IPS-NIHi7 (cell line): ENCODE data around the gene B4GALT2.

ENCODE experiments used
- DNase-seq: peaks from one replicate; pipeline ENCODE4 v3.0.0; 2012; ENCODE audit warnings: mixed read lengths; ENCODE audit errors: extremely low spot score

Gene B4GALT2

DNA sequence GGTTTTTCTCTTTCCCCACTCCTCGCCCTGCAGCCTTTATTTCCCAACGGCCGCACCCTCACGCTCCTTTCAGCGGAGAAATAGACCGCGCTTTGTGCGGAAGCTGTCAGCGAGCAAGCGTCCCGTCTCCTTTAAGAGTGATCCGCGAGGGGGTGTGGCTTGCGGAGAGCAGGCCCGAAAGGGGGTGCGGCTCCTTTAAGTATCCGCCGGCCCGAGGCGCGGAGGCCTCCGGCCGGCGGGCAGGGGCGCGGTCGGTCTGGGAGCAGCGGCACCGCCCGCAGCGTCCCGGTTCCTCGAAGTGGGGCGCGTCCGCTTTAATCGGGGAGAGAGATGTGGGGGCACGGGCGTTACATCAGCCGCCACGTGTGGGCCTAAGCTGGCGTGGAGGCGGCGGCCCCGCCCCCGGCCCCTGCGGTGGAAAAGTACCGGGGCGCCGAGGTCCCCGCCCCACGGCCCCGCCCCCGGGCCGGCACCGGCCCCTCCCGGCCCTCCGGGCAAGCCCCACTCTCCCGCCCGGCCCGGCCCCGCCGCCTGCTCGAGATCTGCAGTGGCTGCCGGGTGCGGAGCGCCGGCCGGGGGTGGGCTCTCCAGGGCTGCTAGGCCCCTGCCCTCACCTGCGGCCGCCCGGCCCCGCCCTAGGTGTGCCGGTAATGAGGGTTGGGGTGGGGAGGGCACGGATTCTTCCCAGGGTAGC lies 51.0 kb downstream of the B4GALT2 start:
- DNase-seq: peak; percentile 94

DNA sequence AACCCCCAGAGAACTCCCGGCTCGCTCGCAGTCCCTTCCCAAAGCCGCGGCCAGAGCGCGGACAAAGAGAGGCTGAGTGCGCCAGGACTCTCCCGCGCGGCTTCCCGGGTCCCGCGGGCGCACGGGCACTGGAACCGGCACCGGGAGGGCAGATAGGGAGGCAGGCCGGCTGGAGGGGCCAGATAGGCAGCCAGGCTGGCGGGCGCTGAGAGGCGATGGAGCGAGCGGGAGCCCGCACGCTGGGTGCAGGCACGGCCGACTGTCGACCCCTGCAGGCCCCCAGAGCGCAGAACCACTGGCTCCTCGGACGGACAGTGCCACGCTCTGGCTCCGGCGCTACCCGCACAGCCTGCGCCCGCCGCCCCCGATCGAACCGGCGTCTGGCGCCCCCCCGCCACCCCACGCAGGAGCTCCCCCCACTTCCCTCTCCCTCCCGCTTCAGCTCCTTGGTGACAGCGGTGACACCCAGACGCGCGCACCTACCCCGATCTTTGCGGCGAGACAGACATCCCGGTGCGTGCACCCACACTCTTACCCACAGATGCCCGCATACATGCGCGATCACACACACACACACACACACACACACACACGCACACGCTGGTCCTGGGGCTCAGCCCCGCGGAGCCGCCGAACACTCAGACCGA lies 51.7 kb downstream of the B4GALT2 start:
- peak; percentile 61 for DNase-seq

DNA sequence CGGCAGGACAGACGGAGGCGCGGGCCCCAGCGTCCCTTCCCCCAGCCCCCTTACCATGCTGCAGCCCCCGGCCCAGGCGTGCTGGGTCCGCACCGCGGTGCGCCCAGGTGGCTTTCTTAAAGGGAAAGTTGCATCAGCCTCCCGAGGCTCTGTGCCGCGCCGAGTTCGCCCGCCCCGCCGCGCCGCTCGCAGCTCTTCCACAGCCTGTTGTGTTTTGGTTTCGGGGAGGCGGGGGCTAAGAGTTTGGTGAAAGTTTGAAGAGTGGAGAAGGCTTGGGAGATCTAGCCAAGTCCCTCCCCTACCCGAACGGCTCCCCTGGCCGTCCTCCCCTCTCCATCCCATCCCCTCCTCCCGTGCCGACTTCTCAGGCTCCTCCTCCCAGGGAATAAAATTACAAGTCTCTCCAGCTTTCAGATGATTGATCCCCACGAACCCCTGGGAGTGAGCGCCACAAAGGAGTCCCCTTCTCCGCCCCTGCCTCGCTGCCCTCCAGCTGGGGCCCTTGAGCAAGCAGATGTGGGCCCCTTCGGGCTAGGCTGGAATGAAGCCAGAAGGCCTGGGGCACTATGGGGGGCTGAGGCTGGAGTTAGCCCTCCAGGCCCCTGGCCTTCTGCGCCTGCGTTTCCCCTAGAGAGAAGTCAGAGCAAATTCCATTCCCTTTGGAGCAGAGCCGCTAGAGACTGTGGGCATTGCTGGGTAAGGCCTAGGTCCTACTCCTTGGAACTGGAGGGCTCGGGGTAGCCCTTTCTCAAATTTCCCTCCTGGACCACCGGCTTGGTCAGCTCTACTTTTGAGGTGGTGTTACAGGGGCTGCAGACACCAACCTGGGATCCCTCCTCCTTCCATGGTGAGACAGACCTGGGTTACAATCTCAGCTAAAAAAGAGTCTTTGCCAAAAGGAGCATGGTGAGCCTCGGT lies 52.5 kb downstream of the B4GALT2 start, which contains the start of gene SLC6A9:
SLC6A9 (minus strand) TSS at position 211 of the 918 bp plus-strand sequence. CDS start 7,185 bp downstream, outside the sequence.
- peak; percentile 69 for DNase-seq

DNA sequence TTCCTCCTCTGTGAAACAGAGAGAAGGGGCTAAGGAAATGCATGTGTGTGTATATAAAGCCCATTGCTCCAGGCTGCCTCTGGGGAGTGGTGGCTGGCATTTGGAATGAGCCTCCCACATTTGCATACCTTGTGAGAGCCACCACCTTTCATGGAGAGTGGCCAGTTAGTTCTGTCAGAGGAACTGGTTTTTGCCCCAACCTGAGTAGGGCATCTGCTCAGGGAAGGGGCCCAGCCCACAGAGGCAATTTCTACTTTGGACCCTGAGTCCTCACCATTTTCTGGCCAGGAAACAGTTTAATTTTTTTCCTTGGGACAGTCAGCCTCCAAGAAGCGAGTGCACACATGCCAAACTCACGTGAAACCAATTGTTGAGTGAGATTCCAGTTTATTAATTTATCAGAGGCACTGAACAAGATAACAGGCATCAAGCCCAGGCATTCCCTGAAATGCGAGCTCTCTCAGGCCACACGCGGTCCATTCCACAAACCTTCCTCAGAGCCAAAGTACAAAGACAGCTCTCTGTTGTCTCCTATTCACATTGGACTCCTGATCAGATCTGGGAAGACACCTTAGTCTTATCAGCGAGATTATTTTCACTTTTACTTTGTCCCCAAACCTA lies 53.3 kb downstream of the B4GALT2 start:
- no peak for DNase-seq

DNA sequence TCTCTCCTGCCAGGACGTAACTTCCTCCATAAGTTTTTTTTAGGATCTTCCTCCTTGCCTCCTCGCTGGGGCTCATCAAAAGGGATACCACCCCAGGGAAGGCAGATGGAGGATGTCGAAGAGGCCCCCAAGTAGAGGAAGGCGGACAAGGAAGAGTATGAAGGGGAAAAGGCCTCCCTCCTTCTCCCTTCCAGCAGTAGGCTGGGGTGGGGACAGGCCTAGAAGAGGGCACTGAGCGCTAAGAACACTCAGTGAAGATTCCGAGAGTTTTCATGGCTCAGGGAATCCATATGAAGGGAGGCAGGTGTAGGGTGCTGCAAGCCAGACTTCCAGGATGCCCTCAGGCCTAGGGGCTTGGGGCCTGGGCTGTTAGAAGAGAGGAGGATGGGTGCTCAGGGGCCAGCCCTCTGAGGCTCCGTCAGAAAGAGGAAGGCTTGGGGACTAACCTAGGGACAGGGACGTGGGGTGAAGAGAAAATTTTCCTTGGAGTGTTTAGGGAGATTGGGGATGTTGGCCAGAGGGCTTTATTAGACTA lies 54.1 kb downstream of the B4GALT2 start:
- DNase-seq: no peak

DNA sequence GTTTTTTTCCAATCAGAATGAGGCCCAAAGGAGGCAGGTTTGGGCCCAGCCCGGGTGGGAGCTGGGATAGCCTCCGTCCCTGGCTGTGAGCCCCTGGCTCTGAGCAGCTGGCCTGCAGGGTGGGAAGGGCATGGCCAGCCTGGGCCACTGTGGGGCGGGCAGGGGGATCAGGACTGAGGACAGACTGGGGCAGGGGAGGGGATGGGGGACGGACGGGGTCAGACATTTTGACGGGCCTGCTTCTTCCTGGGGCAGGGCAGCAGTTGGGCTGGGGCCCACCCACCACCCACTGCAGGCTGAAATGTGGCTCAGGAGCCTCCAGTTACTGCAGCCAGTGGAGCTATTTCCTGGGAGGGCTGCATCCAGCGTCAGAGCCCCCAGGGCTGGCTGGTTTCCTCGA lies 54.7 kb downstream of the B4GALT2 start:
- DNase-seq: no peak

DNA sequence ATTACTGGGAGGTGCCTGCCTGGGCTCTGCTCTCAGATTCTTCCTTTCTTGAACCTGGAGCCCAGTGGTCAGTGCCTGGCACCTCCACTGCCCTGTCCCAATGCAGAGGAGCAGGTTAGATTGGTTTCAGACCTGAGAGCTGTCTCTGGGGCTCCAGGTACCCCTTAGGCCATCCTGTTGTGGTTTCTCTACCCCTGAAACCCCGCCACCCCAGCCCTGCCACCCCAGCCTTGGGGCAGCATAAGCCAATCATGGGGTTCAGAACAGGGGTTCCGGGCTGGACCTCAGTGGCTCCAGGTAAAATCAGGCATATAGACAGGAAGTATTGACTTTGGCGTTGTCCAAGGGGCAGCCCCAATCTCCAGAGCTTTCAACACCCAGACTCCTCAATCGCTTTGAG lies 55.4 kb downstream of the B4GALT2 start:
- no peak for DNase-seq

DNA sequence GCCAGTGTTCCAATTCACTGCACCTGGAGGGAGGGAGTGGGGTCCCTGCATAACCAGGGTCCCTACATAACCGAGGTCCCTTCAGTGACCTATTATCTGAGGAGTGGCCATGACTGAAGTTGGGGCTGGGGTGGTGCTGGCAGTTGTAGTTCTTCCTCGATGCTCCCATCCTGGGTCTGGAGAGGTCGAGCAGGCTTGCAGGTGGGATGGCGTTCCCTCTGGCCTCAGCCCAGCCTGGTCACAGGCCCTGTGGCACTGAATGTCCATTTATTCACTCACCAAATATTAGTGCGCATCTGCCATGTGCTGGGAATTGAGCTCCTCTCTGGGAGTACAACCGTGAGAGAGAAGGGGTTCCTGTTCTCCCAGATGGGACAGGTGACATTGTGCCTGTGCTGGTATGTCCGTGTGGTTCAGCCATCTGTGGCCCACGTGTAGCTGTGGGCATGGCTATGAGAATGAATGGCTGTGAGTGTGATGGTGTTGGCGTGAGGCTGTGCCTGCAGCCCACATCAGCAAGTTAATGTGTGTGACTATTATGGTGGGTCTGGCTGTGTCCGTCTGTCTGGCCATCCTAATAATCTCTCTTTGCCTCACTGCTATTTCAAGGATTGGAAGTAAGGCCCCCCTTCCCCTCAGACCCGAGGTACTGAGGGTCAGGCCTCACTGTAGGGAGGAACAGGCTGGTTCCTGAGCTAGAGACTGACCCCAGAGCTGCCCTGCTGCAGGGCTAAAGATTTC lies 56.1 kb downstream of the B4GALT2 start:
- DNase-seq: no peak

DNA sequence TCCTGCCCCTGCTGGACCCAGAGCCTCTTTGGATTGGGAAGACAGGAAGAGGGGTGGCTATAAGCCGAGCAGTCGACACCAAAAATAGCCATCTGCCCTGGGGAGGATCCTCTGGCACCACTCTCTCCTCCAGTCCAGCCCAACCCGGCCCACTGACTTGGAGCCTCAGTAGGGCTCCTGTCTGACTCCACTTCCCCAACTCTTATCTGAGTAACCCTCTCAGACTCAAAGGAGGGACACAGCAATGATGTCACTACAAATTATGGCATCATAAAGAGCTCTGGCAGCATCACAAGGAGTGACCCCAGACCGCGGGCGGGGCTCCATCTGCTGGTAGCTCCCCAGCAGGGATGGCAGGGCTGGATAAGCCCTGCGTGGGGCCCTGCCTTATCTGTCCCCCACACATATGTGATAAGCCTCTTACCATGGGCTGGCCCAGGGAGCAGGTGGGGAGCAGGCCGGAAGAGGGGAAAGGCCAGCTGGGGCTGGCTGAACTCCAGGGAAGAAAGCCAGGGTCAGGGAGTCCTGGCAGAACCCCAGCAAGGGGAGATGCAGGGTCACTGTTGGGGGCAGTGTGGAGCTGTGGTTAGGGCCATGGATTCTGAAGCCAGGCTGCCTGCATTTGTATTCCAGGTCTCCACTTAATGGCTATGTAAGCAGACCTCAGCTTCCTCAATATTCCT lies 56.9 kb downstream of the B4GALT2 start:
- no peak for DNase-seq

DNA sequence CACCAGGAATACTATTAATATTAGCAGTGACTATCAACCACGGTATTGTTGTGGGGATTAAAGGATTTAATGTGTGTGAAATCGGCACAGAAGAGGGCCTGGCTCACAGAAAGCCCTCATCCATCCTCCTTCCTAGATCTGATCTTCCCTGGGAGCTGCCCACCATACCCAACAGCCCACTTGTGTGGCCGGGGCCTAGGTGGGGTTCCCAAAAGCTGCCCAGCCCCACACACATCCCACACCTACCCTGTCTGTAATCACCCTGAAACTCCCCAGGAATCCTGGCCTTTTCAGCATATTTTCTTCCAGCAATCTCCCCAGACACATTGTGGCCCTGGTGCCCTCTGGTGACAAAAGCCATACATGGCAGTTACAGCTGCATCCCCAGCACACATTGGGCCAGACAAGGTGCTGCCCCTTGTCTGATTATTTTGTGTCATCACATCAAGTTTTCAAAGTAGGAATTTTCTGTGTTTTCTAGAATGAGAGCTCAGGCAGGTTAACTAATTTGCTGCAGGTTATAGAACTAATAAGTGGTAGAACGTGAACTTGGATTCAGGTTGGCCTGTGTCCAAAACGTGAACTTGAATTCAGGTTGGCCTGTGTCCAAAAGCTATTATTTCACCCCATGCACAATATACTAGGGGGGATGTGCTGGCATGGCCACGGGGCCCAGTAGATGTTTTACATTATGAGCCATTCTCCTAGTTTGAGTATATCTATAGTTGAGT lies 57.6 kb downstream of the B4GALT2 start:
- peak; percentile 68 for DNase-seq

DNA sequence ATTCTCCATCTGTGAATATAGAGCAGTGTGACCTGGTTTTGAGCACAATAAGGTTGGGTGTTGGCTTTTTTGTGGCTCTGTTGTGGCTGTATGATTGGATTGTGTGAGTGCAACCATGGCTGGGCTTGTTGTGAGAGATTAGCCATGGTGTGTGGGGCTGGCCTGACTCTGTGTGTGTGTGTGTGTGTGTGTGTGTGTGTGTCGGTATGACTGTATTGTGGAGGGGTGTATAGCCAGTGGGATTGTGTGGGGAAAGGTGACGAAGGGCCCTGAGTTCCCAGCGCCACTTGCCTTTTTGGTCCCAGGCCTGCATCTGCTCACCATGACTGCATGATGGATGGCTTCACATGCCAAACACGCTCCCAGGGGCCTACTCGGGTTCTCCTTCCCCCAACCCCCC lies 58.1 kb downstream of the B4GALT2 start:
- DNase-seq: no peak

DNA sequence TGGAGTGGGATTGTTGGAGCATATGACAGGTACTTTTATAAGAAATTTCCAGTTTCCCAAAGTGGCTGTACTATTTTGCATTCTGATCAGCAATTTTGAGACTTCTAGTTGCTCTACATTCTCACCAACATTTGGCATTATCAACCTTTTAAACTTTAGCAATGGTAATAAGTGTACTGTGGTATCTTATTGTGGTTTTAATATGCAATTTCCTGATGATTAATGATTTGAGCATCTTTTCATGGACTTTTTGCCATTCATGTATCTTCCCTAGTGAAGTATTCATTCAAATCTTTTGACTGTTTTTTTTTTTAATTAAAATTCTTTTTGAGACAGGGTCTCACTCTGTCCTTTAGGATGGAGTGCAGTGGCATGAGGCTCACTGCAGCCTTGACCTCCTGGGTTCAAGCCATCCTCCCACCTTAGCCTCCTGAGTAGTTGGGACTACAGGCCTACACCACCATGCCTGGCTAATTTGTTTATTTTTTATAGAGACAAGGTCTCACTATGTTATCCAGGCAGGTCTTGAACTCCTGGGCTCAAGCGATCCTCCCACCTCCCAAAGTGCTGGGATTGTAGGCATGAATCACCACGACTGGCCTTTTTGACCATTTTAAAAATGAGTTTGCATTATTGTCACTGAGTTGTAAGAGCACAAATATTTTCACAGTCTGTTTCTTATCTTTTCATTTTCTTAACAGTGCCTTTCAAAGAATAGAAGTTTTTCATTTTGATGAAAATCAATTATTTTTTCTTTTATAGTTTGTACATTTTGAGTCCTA lies 60.1 kb downstream of the B4GALT2 start:
- DNase-seq: no peak

DNA sequence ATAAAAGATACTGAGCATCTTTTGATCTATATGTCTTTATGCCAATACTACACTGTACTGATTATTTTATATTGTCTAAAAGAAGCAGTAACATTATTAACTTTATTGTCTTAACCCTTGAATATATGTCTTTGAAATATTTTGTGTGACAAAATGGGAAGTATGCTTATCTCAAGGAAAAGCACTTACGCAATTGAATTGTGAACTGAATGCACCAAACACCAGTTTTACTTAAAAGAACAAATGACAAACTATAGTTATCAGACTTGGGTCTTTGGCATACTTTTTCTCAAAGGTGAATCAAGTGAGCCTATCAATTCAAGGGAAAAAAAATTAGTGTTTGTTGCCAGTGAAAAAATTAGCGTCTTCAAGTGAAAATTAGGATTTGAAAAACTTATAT lies 61.4 kb downstream of the B4GALT2 start:
- no peak for DNase-seq
